ENCODE measurements around the gene AAGAB.
"Not testable (repeated sequence)": the region's sequence is repeated elsewhere in the genome, so short reads cannot be mapped to it uniquely, and the experiment has no call there.

Gene AAGAB

GRCh38 chr15:67280217-67280616, 25.8 kb upstream of the AAGAB start:
- Histone ChIP-seq H3K27ac (ENCODE audit: insufficient read depth, low read depth, low read length, poor library complexity, severe bottlenecking) (no peak overlapping the region), H3K36me3 (ENCODE audit: control insufficient read depth, insufficient read depth, low read length) (no peaks in the 10 kb centered on the region), H3K4me1 (ENCODE audit: control insufficient read depth, insufficient read depth, low read length) (no peaks in the 10 kb centered on the region), H3K27me3 (ENCODE audit: control insufficient read depth, insufficient read depth, low read length, poor library complexity, severe bottlenecking) (no peaks in the 10 kb centered on the region), H3K9me3 (ENCODE audit: control insufficient read depth, low read length) (no peaks in the 10 kb centered on the region), H3K4me3 (ENCODE audit: insufficient read depth, low read depth, low read length) (no peak overlapping the region)
- 83 to 90% methylated on average over 2 of the region's 2 CpGs for WGBS, 2 experiments

GRCh38 chr15:67276666-67277065, 22.2 kb upstream of the AAGAB start:
- Histone ChIP-seq H3K4me1 (ENCODE audit: control insufficient read depth, insufficient read depth, low read length) (no peaks in the 10 kb centered on the region), H3K4me3 (ENCODE audit: insufficient read depth, low read depth, low read length) (no peak overlapping the region), H3K9me3 (ENCODE audit: control insufficient read depth, low read length) (no peaks in the 10 kb centered on the region), H3K36me3 (ENCODE audit: control insufficient read depth, insufficient read depth, low read length) (no peaks in the 10 kb centered on the region), H3K27me3 (ENCODE audit: control insufficient read depth, insufficient read depth, low read length, poor library complexity, severe bottlenecking) (no peaks in the 10 kb centered on the region), H3K27ac (ENCODE audit: insufficient read depth, low read depth, low read length, poor library complexity, severe bottlenecking) (no peak overlapping the region)
- WGBS, 2 experiments, result 100% methylated on average over 1 of the region's 1 CpG; no CpG with 5 or more reads in 1 of the 2 experiments

- Histone ChIP-seq H3K9me3 (ENCODE audit: control insufficient read depth, low read length) (no peaks in the 10 kb centered on the region), H3K4me1 (ENCODE audit: control insufficient read depth, insufficient read depth, low read length) (no peaks in the 10 kb centered on the region), H3K27me3 (ENCODE audit: control insufficient read depth, insufficient read depth, low read length, poor library complexity, severe bottlenecking) (no peaks in the 10 kb centered on the region), H3K4me3 (ENCODE audit: insufficient read depth, low read depth, low read length) (no peak overlapping the region), H3K27ac (ENCODE audit: insufficient read depth, low read depth, low read length, poor library complexity, severe bottlenecking) (no peak overlapping the region), H3K36me3 (ENCODE audit: control insufficient read depth, insufficient read depth, low read length) (no peaks in the 10 kb centered on the region)
- WGBS, 2 experiments, result 93 to 100% methylated on average over 1 of the region's 1 CpG
Measured at GRCh38 chr15:67274236-67274635, 19.8 kb upstream of the AAGAB start.

GRCh38 chr15:67267951-67268941, 13.8 kb upstream of the AAGAB start:
- no peak overlapping the region for H3K27ac ChIP-seq (ENCODE audit: insufficient read depth, low read depth, low read length, poor library complexity, severe bottlenecking)
- WGBS, 2 experiments, result 85 to 87% methylated on average over 9 of the region's 9 CpGs
- no peak overlapping the region for H3K4me3 ChIP-seq (ENCODE audit: insufficient read depth, low read depth, low read length)
- H3K36me3 ChIP-seq (ENCODE audit: control insufficient read depth, insufficient read depth, low read length), result no peaks in the 10 kb centered on the region
- no peaks in the 10 kb centered on the region for H3K9me3 ChIP-seq (ENCODE audit: control insufficient read depth, low read length)
- H3K27me3 ChIP-seq (ENCODE audit: control insufficient read depth, insufficient read depth, low read length, poor library complexity, severe bottlenecking), result no peaks in the 10 kb centered on the region
- H3K4me1 ChIP-seq (ENCODE audit: control insufficient read depth, insufficient read depth, low read length), result no peaks in the 10 kb centered on the region

GRCh38 chr15:67267440-67267839, 13.0 kb upstream of the AAGAB start:
- no peaks in the 10 kb centered on the region for H3K9me3 ChIP-seq (ENCODE audit: control insufficient read depth, low read length)
- WGBS, 2 experiments, result 60 to 66% methylated on average over 3 of the region's 3 CpGs
- no peaks in the 10 kb centered on the region for H3K36me3 ChIP-seq (ENCODE audit: control insufficient read depth, insufficient read depth, low read length)
- H3K4me3 ChIP-seq (ENCODE audit: insufficient read depth, low read depth, low read length), result no peak overlapping the region
- H3K27ac ChIP-seq (ENCODE audit: insufficient read depth, low read depth, low read length, poor library complexity, severe bottlenecking), result no peak overlapping the region
- no peaks in the 10 kb centered on the region for H3K4me1 ChIP-seq (ENCODE audit: control insufficient read depth, insufficient read depth, low read length)
- H3K27me3 ChIP-seq (ENCODE audit: control insufficient read depth, insufficient read depth, low read length, poor library complexity, severe bottlenecking), result no peaks in the 10 kb centered on the region

GRCh38 chr15:67266870-67267269, 12.4 kb upstream of the AAGAB start:
- Histone ChIP-seq H3K4me1 (ENCODE audit: control insufficient read depth, insufficient read depth, low read length) (no peaks in the 10 kb centered on the region), H3K4me3 (ENCODE audit: insufficient read depth, low read depth, low read length) (no peak overlapping the region), H3K27me3 (ENCODE audit: control insufficient read depth, insufficient read depth, low read length, poor library complexity, severe bottlenecking) (no peaks in the 10 kb centered on the region), H3K27ac (ENCODE audit: insufficient read depth, low read depth, low read length, poor library complexity, severe bottlenecking) (no peak overlapping the region), H3K36me3 (ENCODE audit: control insufficient read depth, insufficient read depth, low read length) (no peaks in the 10 kb centered on the region), H3K9me3 (ENCODE audit: control insufficient read depth, low read length) (no peaks in the 10 kb centered on the region)
- WGBS, 2 experiments, result 89 to 90% methylated on average over 4 to 6 of the region's 6 CpGs

GRCh38 chr15:67259806-67260205, 5.3 kb upstream of the AAGAB start:
- Histone ChIP-seq H3K4me1 (ENCODE audit: control insufficient read depth, insufficient read depth, low read length) (no peaks in the 10 kb centered on the region), H3K9me3 (ENCODE audit: control insufficient read depth, low read length) (no peaks in the 10 kb centered on the region), H3K4me3 (ENCODE audit: insufficient read depth, low read depth, low read length) (no peak overlapping the region), H3K27me3 (ENCODE audit: control insufficient read depth, insufficient read depth, low read length, poor library complexity, severe bottlenecking) (peaks cover 12% of the 10 kb centered on the region), H3K27ac (ENCODE audit: insufficient read depth, low read depth, low read length, poor library complexity, severe bottlenecking) (no peak overlapping the region), H3K36me3 (ENCODE audit: control insufficient read depth, insufficient read depth, low read length) (no peaks in the 10 kb centered on the region)

GRCh38 chr15:67259379-67259778, 4.9 kb upstream of the AAGAB start:
- Histone ChIP-seq H3K4me3 (ENCODE audit: insufficient read depth, low read depth, low read length) (no peak overlapping the region), H3K4me1 (ENCODE audit: control insufficient read depth, insufficient read depth, low read length) (no peaks in the 10 kb centered on the region), H3K27me3 (ENCODE audit: control insufficient read depth, insufficient read depth, low read length, poor library complexity, severe bottlenecking) (peaks cover 12% of the 10 kb centered on the region), H3K27ac (ENCODE audit: insufficient read depth, low read depth, low read length, poor library complexity, severe bottlenecking) (no peak overlapping the region), H3K36me3 (ENCODE audit: control insufficient read depth, insufficient read depth, low read length) (no peaks in the 10 kb centered on the region), H3K9me3 (ENCODE audit: control insufficient read depth, low read length) (no peaks in the 10 kb centered on the region)

GRCh38 chr15:67258412-67258811, 4.0 kb upstream of the AAGAB start:
- WGBS, 2 experiments, result 81 to 97% methylated on average over 3 of the region's 3 CpGs
- not testable (repeated sequence) for H3K9me3 ChIP-seq (ENCODE audit: control insufficient read depth, low read length); H3K36me3 ChIP-seq (ENCODE audit: control insufficient read depth, insufficient read depth, low read length); H3K4me3 ChIP-seq (ENCODE audit: insufficient read depth, low read depth, low read length); H3K27ac ChIP-seq (ENCODE audit: insufficient read depth, low read depth, low read length, poor library complexity, severe bottlenecking); H3K4me1 ChIP-seq (ENCODE audit: control insufficient read depth, insufficient read depth, low read length)
- H3K27me3 ChIP-seq (ENCODE audit: control insufficient read depth, insufficient read depth, low read length, poor library complexity, severe bottlenecking), result peaks cover 12% of the 10 kb centered on the region

- Histone ChIP-seq H3K36me3 (ENCODE audit: control insufficient read depth, insufficient read depth, low read length) (no peaks in the 10 kb centered on the region), H3K4me1 (ENCODE audit: control insufficient read depth, insufficient read depth, low read length) (no peaks in the 10 kb centered on the region), H3K27ac (ENCODE audit: insufficient read depth, low read depth, low read length, poor library complexity, severe bottlenecking) (no peak overlapping the region), H3K4me3 (ENCODE audit: insufficient read depth, low read depth, low read length) (no peak overlapping the region), H3K9me3 (ENCODE audit: control insufficient read depth, low read length) (no peaks in the 10 kb centered on the region), H3K27me3 (ENCODE audit: control insufficient read depth, insufficient read depth, low read length, poor library complexity, severe bottlenecking) (peaks cover 12% of the 10 kb centered on the region)
- WGBS, 2 experiments, result 91 to 93% methylated on average over 3 of the region's 3 CpGs
Measured at GRCh38 chr15:67256051-67256450, 1.6 kb upstream of the AAGAB start.
